Epithelial cell of esophagus (primary cell): Measurements from ENCODE around the gene ASZ1.
"Not testable (repeated sequence)": the region's sequence is repeated elsewhere in the genome, so short reads cannot be mapped to it uniquely, and the experiment has no call there.

Source experiments
- DNase-seq: peaks from one replicate; pipeline ENCODE4 v3.0.0; 2010; ENCODE audit warnings: low read depth
- H3K4me3 ChIP-seq: 2 replicates; pipeline ENCODE4 v1.5.1; 2011; ENCODE audit warnings: mild to moderate bottlenecking, low read length, control low read depth
- TF ChIP-seq, protein P1 (sequence below): IDR thresholded peaks from 2 replicates; pipeline ENCODE4 v1.5.1; 2011; ENCODE audit warnings: low read depth, mild to moderate bottlenecking, low read length, control low read depth, inconsistent platforms; ENCODE audit not compliant: insufficient read depth; ENCODE audit errors: missing control alignments

The ASZ1 gene

GRCh38 chr7:117424090-117424829 is 3.0 kb downstream of the ASZ1 start:
- H3K4me3 ChIP-seq = no peak overlapping the region
- DNase-seq = no peak
- TF ChIP-seq, protein P1, sequence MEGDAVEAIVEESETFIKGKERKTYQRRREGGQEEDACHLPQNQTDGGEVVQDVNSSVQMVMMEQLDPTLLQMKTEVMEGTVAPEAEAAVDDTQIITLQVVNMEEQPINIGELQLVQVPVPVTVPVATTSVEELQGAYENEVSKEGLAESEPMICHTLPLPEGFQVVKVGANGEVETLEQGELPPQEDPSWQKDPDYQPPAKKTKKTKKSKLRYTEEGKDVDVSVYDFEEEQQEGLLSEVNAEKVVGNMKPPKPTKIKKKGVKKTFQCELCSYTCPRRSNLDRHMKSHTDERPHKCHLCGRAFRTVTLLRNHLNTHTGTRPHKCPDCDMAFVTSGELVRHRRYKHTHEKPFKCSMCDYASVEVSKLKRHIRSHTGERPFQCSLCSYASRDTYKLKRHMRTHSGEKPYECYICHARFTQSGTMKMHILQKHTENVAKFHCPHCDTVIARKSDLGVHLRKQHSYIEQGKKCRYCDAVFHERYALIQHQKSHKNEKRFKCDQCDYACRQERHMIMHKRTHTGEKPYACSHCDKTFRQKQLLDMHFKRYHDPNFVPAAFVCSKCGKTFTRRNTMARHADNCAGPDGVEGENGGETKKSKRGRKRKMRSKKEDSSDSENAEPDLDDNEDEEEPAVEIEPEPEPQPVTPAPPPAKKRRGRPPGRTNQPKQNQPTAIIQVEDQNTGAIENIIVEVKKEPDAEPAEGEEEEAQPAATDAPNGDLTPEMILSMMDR = no peak

DNA sequence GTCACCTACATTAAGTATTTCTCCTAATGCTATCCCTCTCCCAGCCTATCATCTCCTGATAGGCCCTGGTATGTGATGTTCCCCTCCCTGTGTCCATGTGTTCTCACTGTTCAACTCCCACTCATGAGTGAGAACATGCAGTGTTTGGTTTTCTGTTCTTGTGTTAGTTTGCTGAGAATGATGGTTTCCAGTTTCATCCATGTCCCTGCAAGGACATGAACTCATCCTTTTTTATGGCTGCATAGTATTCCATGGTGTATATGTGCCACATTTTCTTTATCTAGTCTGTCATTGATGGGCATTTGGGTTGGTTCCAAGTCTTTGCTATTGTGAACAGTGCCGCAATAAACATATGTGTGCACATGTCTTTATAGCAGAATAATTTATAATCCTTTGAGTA is 12.7 kb downstream of the ASZ1 start:
- DNase-seq, H3K4me3 ChIP-seq: not testable (repeated sequence)

GRCh38 chr7:117412946-117413559 is 14.2 kb downstream of the ASZ1 start:
- TF ChIP-seq, protein P1 = no peak
- DNase-seq = no peak
- H3K4me3 ChIP-seq = no peak overlapping the region

DNA sequence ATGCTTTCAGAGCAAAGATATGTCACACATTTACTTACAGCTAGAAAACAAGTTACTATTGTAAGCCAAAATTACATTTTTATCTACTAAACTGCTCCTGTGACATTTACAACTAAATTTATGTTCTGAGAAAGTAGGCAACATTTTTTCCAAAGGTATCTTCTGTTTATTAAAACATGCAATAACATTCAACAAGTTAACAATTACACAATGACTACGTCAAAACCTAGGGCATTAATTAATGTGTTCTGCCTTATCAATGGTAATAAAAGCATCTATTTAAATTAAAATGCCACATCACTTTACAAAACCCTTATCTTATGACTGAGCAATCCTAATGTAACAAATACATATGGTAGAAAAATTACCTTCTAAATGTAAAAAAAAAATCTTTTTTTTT is 14.9 kb downstream of the ASZ1 start:
- TF ChIP-seq, protein P1 = no peak
- no peak overlapping the region for H3K4me3 ChIP-seq
- DNase-seq = no peak

GRCh38 chr7:117411539-117411938 is 15.8 kb downstream of the ASZ1 start:
- H3K4me3 ChIP-seq = no peak overlapping the region
- DNase-seq = no peak
- TF ChIP-seq, protein P1 = no peak

- TF ChIP-seq, protein P1 = no peak
- no peak overlapping the region for H3K4me3 ChIP-seq
- no peak for DNase-seq
These were observed 18.5 kb downstream of the ASZ1 start for GRCh38 chr7:117408831-117409230.

- DNase-seq = no peak
- TF ChIP-seq, protein P1 = peak; percentile 10
- H3K4me3 ChIP-seq = no peak overlapping the region
These were observed 21.8 kb downstream of the ASZ1 start for GRCh38 chr7:117405519-117405918.
